ENCODE measurements around the gene TMEM170B.

DNA sequence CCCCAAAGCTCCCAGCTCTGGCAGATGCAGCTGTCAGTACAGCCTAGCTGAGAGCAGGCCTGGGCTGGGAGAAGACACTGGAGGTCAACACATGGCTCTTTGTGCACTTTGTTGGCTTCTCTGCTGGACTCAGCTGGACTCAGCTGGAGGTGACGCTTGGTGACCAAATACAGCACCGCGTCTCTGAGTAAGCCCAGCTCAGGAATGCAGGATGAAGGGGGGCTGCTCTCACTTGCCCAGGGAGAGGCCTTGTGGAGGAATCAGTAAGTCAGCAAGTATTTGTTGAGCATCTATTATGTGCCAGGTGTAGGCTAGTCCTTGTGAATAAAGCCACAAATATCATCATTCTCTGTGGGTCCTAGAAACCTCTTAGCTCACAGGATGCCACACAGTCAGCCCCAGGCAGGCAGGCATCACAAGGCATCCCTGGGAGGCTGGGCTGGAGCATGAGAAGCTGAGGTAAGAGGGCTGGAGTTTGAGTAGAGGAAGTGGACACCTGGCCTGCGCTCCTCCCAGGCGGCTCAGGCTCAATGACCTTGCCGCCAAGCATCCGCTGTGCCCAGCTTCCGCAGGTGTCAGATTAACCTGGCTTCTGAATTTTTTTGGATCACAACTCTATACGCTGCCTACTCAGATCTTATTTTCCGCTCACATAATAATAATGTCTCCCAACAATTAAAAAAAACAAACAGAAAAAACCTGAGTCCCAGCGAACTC, 95.4 kb downstream of the TMEM170B start:
- TF ChIP-seq PATZ1 (CRISPR knock-in tag; IDR thresholded peaks at IDR 0.05; ENCODE audit: borderline replicate concordance) (no peak), RARB (CRISPR knock-in tag; IDR thresholded peaks at IDR 0.05) (no peak), ZNF70 (CRISPR knock-in tag; IDR thresholded peaks at IDR 0.05) (no peak), ZNF565 (CRISPR knock-in tag; conservative IDR thresholded peaks at IDR 0.05; ENCODE audit: low read depth) (no peak)
